Renal pelvis (tissue), 4 donors: Measurements from ENCODE around the gene DDX39B. TPM values are rescaled to one million over a fixed set of nuclear protein-coding genes. Genes with fewer than 3 reads are reported as not detected.
A peak's percentile ranks its signal among the peaks of the same experiment; 100 is the strongest.
"Not testable (repeated sequence)": the region's sequence is repeated elsewhere in the genome, so short reads cannot be mapped to it uniquely, and the experiment has no call there.

Experiments
- DNase-seq: peaks from one replicate; pipeline ENCODE4 v3.0.0-alpha.2; 2013
- polyA plus RNA-seq, 3 donors: library from polyadenylated mRNA; unstranded; fragments of 120-200 nt; gene quantifications; one replicate each; pipeline ENCODE4 v1.2.1, GENCODE V29; 2013; ENCODE audit not compliant: insufficient read length in 3 of 3

DDX39B gene
- polyA plus RNA-seq, 3 donors, result 563 to 680 (median 632) TPM

DNA sequence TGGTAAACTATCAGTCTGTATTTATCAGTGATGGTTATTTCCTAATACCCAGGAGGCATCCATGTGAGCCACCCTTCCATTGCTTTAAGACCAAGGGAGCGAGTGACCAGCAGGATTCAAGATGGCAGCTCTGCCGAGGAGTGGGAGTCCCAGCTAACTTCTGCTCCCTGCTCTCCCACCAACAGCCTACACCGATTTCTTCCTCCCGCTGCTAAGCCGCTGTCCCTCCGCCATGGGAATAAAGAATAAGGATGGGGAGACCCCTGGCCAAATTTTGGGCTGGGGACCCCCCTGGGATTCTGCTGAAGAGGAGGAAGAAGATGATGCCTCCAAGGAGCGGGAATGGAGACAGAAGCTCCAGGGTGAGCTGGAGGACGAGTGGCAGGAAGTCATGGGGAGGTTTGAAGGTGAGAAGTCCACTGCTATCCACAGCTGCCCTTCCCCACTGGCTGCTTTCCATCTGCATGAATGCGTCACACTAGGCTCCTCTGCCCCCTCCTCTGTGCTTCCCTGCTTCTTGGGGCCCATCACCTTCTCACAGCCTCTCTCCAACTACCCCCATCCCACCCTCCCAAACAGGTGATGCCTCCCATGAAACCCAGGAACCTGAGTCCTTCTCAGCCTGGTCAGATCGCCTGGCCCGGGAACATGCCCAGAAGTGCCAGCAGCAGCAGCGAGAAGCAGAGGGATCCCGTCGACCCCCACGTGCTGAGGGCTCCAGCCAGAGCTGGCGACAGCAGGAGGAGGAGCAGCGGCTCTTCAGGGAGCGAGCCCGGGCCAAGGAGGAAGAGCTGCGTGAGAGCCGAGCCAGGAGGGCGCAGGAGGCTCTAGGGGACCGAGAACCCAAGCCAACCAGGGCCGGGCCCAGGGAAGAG is 15.9 kb upstream of the DDX39B start:
- DNase-seq, result no peak

GRCh38 chr6:31556307-31556706 is 14.5 kb upstream of the DDX39B start:
- DNase-seq, result no peak

GRCh38 chr6:31551371-31551770 is 9.6 kb upstream of the DDX39B start:
- DNase-seq, result not testable (repeated sequence)

GRCh38 chr6:31548544-31548873 is 6.7 kb upstream of the DDX39B start:
- no peak for DNase-seq

GRCh38 chr6:31547727-31548543 is 6.1 kb upstream of the DDX39B start:
- no peak for DNase-seq

- DNase-seq, result peak; percentile 97
Observed at GRCh38 chr6:31546958-31547726, 5.3 kb upstream of the DDX39B start, which contains the start of gene NFKBIL1. NFKBIL1 (plus strand) TSS chr6:31547608; CDS start chr6:31547695, 87 bp downstream.

DNA sequence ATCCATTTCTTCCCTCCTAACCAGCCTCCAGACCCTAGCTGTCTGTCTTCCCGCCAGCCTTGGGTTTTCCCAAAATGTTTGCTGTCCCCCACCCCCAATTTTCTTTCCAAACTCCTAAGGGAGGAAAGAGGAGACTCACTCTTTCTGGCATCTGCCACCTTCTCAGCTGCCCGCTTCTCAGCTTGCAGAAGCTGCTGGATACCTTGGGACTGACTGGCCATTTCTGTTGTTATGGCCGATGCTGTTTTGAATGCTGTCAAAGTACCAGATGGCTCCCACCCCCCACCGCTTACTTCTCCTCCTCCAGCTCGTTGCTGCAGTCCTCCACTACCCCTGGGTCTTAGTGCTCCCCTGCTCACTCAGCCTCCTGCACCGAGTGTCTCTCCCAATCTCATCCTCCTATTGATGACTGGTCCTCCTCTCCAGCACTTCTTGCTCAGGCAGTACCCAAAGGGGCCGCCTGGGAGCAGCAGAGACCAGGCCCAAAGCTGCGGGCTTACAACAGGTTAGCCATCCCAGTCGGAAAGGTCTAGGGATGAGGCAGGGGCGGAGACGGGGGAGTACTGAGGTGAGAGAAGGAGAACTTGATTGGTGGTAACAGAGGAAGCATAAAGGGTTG is 4.6 kb upstream of the DDX39B start, which contains the start of gene ATP6V1G2:
TSS of gene ATP6V1G2 (minus strand) at position 270 of the 619 bp plus-strand sequence. CDS start at position 221, 49 bp downstream.
- peak; percentile 90 for DNase-seq

- DNase-seq, result no peak
Observed at GRCh38 chr6:31545291-31545690, 3.5 kb upstream of the DDX39B start.

DNA sequence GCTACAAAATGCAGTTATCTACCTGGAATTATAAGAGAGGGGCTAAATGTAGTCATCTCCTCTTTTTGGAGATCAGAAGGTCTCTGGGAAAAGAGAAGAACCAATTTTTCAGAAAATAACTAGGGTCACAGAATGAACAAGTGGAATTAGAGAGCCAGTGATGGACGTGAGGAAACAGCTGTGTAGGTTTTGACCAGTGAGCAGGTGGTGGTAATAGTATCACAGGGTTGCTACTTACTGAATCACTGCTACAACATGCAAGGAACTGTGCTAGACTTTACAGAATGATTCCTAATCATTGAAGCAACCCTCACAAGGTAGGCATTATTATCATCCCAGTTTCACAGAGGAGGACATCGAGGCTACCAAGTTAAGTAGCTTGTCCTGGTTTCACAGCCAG is 2.9 kb upstream of the DDX39B start:
- DNase-seq, result no peak

GRCh38 chr6:31543639-31544038 is 1.8 kb upstream of the DDX39B start:
- DNase-seq, result no peak

DNA sequence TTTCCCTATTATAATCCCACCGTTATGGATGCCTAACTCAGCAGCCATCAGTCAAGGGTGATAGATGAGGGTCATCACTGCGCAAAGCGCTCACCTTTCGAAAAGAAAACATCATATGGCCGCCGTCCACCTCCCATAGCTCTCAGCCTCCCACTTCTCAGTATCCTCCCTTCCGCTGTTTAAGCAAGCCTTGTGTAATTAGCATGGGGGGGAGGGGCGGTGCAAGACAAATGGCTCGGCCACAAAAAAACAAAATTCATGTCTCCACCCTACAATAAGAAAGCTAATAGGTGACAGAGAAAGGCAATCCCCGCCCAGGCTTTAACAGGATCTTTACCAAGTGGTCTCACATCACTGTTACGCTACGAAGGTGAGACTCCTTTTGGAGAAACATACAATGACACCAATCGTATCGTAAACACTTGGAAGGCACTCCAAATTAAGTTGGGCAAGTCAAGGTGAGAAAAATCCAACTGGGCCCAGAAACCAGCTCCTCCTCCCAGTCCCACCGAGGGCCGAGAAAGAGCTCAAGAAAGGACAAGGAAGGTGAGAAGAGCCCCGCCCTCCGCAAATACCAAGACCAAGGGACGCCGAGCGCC is 645 bp downstream of the DDX39B start:
- peak; percentile 54 for DNase-seq

GRCh38 chr6:31540640-31541039 is 1.2 kb downstream of the DDX39B start:
- no peak for DNase-seq

- no peak for DNase-seq
Observed at GRCh38 chr6:31538805-31539400, 2.9 kb downstream of the DDX39B start.

GRCh38 chr6:31535538-31536324 is 6.1 kb downstream of the DDX39B start:
- no peak for DNase-seq

DNA sequence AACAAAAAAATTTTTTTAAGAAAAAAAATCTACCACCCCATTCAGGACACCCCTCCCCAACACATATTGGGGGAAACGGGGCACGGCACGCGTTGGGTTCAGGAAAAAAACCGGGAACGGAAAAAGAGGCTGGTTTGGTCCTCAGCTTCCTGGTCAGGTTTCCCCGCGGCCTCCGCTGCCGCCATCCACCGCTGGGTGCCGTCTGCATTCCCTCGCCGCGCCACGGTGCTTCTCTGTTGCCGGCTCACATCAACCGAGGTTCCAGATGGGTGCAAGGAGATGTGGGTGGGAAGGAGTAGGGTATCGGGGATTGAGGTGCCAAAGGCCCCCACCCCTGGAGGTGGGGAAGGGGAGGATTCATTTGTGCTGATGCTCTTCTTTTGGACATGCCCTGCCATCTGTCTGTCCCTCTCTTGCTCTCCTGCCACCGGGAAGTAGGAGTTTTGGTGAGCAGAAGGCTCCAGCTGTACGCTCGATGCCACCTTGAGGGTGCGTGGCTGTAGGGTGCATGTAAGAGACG is 7.2 kb downstream of the DDX39B start:
- no peak for DNase-seq

DNA sequence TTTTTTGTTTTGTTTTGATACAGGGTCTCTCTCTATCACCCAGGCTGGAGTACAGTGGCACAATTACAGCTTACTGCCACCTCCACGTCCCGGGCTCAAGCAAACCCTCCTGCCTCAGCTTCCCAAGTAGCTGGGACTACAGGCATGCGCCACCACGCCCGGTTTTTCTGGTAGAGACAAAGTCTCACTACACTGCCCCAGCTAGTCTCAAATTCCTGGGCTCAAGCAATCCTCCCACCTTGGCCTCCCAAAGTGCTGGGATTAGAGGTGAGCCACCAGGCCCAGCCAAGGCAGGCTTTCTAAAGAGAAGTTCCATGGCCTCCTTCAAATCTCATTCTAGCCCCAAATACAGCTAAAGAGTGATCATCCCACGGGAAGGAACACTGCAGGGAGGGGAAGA is 7.8 kb downstream of the DDX39B start:
- DNase-seq, result no peak

GRCh38 chr6:31533455-31533841 is 8.4 kb downstream of the DDX39B start:
- DNase-seq, result no peak

GRCh38 chr6:31532644-31533454 is 9.0 kb downstream of the DDX39B start:
- DNase-seq, result no peak
